ENCODE measurements around the gene ARHGAP15. TPM values are rescaled to one million over a fixed set of nuclear protein-coding genes. Genes with fewer than 3 reads are reported as not detected.

ARHGAP15 gene
- total RNA-seq, 1 experiment from 2014 or later, result not detected

- Histone ChIP-seq H3K27me3 (replicated peaks) (no peaks in the 10 kb centered on the region), H3K4me1 (replicated peaks) (peaks cover 10% of the 10 kb centered on the region), H3K27ac (no peak overlapping the region), H3K9me3 (replicated peaks) (no peaks in the 10 kb centered on the region), H3K4me3 (no peak overlapping the region), H3K36me3 (no peaks in the 10 kb centered on the region)
- DNase-seq (ENCODE audit: low read depth in 1 of 2, low spot score in 2 of 2), result no peak
Measured at GRCh38 chr2:143451642-143452281, 322.5 kb downstream of the ARHGAP15 start.

DNA sequence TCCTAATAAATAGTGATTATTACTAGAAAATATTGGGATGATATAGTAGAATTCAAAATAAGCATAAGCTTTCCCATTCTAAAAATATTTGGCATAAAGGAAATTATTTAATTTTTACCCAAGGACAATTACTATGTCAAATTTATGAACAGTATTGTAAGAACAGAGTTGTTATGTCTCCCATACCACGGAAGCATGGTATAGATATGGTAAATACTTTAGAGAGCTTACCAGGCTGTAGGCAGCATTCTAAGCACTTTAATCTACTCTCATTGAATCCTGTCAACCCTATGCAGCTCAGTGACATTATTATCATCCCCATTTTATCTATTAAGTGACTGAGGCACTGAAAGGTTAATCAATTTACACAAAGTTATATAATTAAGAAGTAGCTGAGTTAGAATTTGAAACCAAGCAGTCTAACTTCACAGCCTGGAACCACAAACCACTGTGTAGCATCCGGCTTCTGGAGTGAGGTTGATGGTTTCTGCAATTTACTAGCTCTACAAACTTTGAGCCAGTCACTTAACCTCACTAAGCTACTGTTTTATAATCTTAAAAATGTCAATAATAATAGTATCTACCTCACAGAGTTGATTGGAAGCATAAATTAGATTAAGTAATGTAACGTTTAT is 323.7 kb downstream of the ARHGAP15 start:
- Histone ChIP-seq H3K27ac (no peak overlapping the region), H3K4me3 (no peak overlapping the region), H3K27me3 (replicated peaks) (no peaks in the 10 kb centered on the region), H3K36me3 (no peaks in the 10 kb centered on the region), H3K4me1 (replicated peaks) (peaks cover 10% of the 10 kb centered on the region), H3K9me3 (replicated peaks) (no peaks in the 10 kb centered on the region)
- DNase-seq (ENCODE audit: low read depth in 1 of 2, low spot score in 2 of 2), result no peak

DNA sequence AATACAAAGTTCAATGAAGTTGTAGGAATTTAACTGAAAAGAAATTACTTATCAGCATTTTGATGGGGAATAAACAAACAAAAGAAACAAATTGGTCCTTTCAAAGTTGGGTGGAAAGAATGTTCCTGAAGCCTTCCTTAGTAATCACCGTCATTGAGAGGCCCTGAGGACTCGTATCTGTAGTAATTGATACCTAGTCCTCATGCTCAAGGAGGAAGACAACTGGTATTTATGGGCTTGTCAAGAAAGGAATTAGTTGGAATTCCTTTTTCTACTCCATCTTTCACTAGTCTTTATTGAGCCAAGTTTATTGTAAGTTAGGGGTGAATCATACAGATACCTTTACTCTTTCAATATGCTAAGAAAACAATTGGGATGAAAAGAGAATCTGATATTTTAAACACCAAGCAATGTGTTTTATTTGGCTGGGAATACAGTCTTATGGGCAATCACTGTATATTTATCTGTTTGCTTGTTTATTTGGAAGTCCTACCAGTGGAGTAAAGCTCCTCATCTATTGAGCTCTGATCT is 324.8 kb downstream of the ARHGAP15 start:
- H3K27ac ChIP-seq, result no peak overlapping the region
- H3K36me3 ChIP-seq, result no peaks in the 10 kb centered on the region
- no peak for DNase-seq (ENCODE audit: low read depth in 1 of 2, low spot score in 2 of 2)
- peaks cover 10% of the 10 kb centered on the region for H3K4me1 ChIP-seq (replicated peaks)
- H3K4me3 ChIP-seq, result no peak overlapping the region
- H3K27me3 ChIP-seq (replicated peaks), result no peaks in the 10 kb centered on the region
- H3K9me3 ChIP-seq (replicated peaks), result no peaks in the 10 kb centered on the region

- no peaks in the 10 kb centered on the region for H3K27me3 ChIP-seq (replicated peaks)
- no peak overlapping the region for H3K4me3 ChIP-seq
- H3K27ac ChIP-seq, result no peak overlapping the region
- DNase-seq (ENCODE audit: low read depth in 1 of 2, low spot score in 2 of 2), result no peak
- H3K4me1 ChIP-seq (replicated peaks), result peaks cover 10% of the 10 kb centered on the region
- no peaks in the 10 kb centered on the region for H3K9me3 ChIP-seq (replicated peaks)
- no peaks in the 10 kb centered on the region for H3K36me3 ChIP-seq
Measured at GRCh38 chr2:143455317-143455716, 326.1 kb downstream of the ARHGAP15 start.

DNA sequence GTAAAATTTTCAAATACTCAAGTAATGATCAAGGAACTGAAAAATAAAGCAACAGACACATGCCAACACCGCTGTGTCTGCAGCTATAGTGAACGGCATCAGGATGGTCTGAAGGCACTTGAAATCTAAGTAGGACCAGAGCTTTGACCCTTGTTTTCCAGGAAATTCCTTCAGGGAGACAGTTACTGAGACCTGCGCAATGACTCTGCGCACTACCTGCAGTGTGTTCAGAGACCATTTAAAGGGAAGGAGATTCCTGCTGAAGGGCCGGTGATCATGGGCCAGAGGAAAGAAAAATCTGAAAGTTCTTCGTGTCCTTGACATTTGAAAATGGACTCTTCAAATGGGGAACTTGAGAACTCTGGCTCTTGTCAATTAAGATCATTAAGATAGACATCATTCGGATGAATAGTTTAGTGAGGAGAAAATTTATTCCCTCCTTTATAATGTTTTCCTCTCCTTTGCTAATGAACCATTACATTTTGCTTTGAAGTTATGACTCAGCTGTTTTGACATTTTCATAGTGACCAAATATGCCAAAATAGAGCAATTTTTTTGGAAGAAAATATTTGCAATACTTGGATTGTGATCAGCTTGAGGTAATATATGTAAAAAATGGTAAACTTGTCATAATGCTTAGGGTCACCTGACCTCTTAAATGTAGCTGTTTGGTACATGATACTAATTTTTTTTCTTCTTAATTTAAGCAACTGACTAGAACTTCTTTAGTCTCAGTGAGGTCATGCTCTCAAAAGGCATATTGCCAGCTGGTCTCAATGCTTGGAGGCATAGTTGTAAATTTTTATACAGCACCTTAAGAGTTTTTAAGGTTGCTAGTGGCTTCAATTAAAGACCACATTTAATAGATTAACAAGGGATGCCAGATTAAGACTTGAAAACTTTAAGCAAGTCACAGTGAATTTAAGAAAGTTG is 329.3 kb downstream of the ARHGAP15 start:
- Histone ChIP-seq H3K4me3 (no peak overlapping the region), H3K36me3 (no peaks in the 10 kb centered on the region), H3K9me3 (replicated peaks) (no peaks in the 10 kb centered on the region), H3K4me1 (replicated peaks) (no peaks in the 10 kb centered on the region; the same call in 1 of the 2 replicates), H3K27me3 (replicated peaks) (no peaks in the 10 kb centered on the region), H3K27ac (no peak overlapping the region)
- DNase-seq (ENCODE audit: low read depth in 1 of 2, low spot score in 2 of 2), result no peak

GRCh38 chr2:143460382-143460781 is 331.2 kb downstream of the ARHGAP15 start:
- no peaks in the 10 kb centered on the region for H3K9me3 ChIP-seq (replicated peaks)
- H3K27me3 ChIP-seq (replicated peaks), result no peaks in the 10 kb centered on the region
- no peak for DNase-seq (ENCODE audit: low read depth in 1 of 2, low spot score in 2 of 2)
- no peaks in the 10 kb centered on the region for H3K4me1 ChIP-seq (replicated peaks)
- no peaks in the 10 kb centered on the region for H3K36me3 ChIP-seq
- H3K4me3 ChIP-seq, result no peak overlapping the region
- no peak overlapping the region for H3K27ac ChIP-seq

DNA sequence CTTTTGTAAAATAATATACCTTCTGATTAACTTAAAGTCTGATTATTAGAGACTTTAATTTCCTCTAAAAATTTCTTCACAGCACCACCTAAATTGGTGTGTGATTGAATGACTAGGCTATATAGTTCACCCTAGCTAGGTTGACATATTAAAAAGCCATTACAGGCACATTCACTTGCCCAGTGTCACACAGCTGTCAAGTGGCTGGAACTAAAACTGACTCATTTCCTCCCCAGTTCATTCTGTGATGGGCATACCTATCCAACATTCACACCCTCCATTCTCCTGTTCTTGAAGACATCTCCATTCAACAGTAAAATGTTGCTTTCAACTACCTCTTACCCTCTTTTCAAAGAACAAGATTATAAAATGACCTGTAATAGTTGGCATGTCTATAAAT is 334.5 kb downstream of the ARHGAP15 start:
- no peaks in the 10 kb centered on the region for H3K9me3 ChIP-seq (replicated peaks)
- H3K27me3 ChIP-seq (replicated peaks), result no peaks in the 10 kb centered on the region
- no peak overlapping the region for H3K4me3 ChIP-seq
- no peak overlapping the region for H3K27ac ChIP-seq
- H3K36me3 ChIP-seq, result no peaks in the 10 kb centered on the region
- H3K4me1 ChIP-seq (replicated peaks), result no peaks in the 10 kb centered on the region
- DNase-seq (ENCODE audit: low read depth in 1 of 2, low spot score in 2 of 2), result no peak

- no peaks in the 10 kb centered on the region for H3K4me1 ChIP-seq (replicated peaks)
- no peak overlapping the region for H3K4me3 ChIP-seq
- H3K36me3 ChIP-seq, result no peaks in the 10 kb centered on the region
- no peaks in the 10 kb centered on the region for H3K9me3 ChIP-seq (replicated peaks)
- DNase-seq (ENCODE audit: low read depth in 1 of 2, low spot score in 2 of 2), result no peak
- no peaks in the 10 kb centered on the region for H3K27me3 ChIP-seq (replicated peaks)
- no peak overlapping the region for H3K27ac ChIP-seq
Measured at GRCh38 chr2:143466391-143466790, 337.2 kb downstream of the ARHGAP15 start.

- no peaks in the 10 kb centered on the region for H3K36me3 ChIP-seq
- no peak overlapping the region for H3K4me3 ChIP-seq
- H3K27ac ChIP-seq, result no peak overlapping the region
- no peaks in the 10 kb centered on the region for H3K27me3 ChIP-seq (replicated peaks)
- DNase-seq (ENCODE audit: low read depth in 1 of 2, low spot score in 2 of 2), result no peak
- no peaks in the 10 kb centered on the region for H3K4me1 ChIP-seq (replicated peaks)
- H3K9me3 ChIP-seq (replicated peaks), result no peaks in the 10 kb centered on the region
Measured at GRCh38 chr2:143467011-143467410, 337.8 kb downstream of the ARHGAP15 start.

DNA sequence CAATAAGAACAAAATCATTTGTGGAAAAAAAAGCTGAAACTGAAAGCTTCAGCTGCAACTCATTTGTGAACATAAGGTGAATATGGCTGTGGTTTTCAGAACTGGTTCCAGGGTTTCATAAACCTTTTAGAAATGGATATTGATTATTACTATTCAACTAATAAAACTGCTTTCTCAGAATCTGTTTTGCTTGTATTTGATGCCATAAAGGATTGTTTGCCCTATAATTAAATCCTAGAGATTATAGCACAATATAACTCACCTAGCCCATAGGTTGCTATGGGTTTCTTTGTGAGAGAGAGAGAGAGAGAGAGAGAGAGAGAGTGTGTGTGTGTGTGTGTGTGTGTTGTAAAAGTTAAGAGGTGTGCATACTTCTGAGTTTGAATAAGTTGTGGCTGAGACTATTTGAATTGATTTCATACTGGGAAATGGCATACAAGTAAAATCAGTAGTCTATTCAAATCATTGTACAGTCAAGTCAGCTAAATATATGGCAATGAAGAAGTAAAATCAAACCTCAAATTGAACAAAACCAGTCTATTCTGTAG is 339.2 kb downstream of the ARHGAP15 start:
- no peaks in the 10 kb centered on the region for H3K9me3 ChIP-seq (replicated peaks)
- no peaks in the 10 kb centered on the region for H3K27me3 ChIP-seq (replicated peaks)
- no peak overlapping the region for H3K27ac ChIP-seq
- no peaks in the 10 kb centered on the region for H3K36me3 ChIP-seq
- H3K4me3 ChIP-seq, result no peak overlapping the region
- H3K4me1 ChIP-seq (replicated peaks), result peaks cover 8% of the 10 kb centered on the region
- no peak for DNase-seq (ENCODE audit: low read depth in 1 of 2, low spot score in 2 of 2)

GRCh38 chr2:143469323-143469722 is 340.1 kb downstream of the ARHGAP15 start:
- no peaks in the 10 kb centered on the region for H3K9me3 ChIP-seq (replicated peaks)
- no peak overlapping the region for H3K27ac ChIP-seq
- no peaks in the 10 kb centered on the region for H3K27me3 ChIP-seq (replicated peaks)
- no peak for DNase-seq (ENCODE audit: low read depth in 1 of 2, low spot score in 2 of 2)
- H3K36me3 ChIP-seq, result no peaks in the 10 kb centered on the region
- H3K4me1 ChIP-seq (replicated peaks), result peaks cover 13% of the 10 kb centered on the region
- no peak overlapping the region for H3K4me3 ChIP-seq

- Histone ChIP-seq H3K27ac (no peak overlapping the region), H3K27me3 (replicated peaks) (no peaks in the 10 kb centered on the region), H3K4me1 (replicated peaks) (peaks cover 26% of the 10 kb centered on the region), H3K4me3 (no peak overlapping the region), H3K36me3 (no peaks in the 10 kb centered on the region), H3K9me3 (replicated peaks) (no peaks in the 10 kb centered on the region)
- no peak for DNase-seq (ENCODE audit: low read depth in 1 of 2, low spot score in 2 of 2)
Measured at GRCh38 chr2:143471550-143471949, 342.3 kb downstream of the ARHGAP15 start.

DNA sequence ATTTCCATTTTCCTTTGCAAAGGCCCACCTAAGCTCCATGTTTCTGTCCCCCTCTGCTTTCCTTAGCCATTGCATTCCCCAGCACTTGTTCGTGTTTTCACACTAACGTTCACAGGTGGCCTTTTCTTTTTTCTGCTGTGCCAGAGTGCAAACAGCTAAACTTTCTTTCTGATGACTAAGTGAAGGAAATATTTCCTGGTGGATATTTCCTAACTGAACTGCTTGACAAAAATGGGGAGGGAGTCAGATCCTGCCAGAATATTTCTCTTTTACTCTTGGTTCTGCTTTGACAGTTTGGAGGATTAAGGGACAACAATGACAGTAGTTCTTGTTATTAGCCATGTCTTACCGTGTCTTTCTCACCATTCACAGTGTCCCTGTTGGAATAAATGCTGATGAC is 344.0 kb downstream of the ARHGAP15 start:
- H3K27ac ChIP-seq, result peak overlapping the region; percentile 35
- no peaks in the 10 kb centered on the region for H3K9me3 ChIP-seq (replicated peaks)
- peak in 1 of 2 experiments; percentile 44 for DNase-seq (ENCODE audit: low read depth in 1 of 2, low spot score in 2 of 2)
- H3K4me3 ChIP-seq, result no peak overlapping the region
- no peaks in the 10 kb centered on the region for H3K36me3 ChIP-seq
- peaks cover 31% of the 10 kb centered on the region for H3K4me1 ChIP-seq (replicated peaks)
- no peaks in the 10 kb centered on the region for H3K27me3 ChIP-seq (replicated peaks)
